Measurements from ENCODE around the gene FRS2. TPM values are rescaled to one million over a fixed set of nuclear protein-coding genes. Genes with fewer than 3 reads are reported as not detected.

The FRS2 gene
- total RNA-seq, 4 donors from 2014 or later, result 39.9 to 70.6 (median 59.1) TPM

- WGBS, 2 donors (ENCODE audit: low coverage in 1 of 2), result 36 to 49% methylated on average over 5 of the region's 5 CpGs
- no peaks in the 10 kb centered on the region for H3K27me3 ChIP-seq
- peaks cover 3 to 90% (median 9%) of the 10 kb centered on the region in 3 donors for H3K4me1 ChIP-seq
- no peak overlapping the region for H3K27ac ChIP-seq
- TF ChIP-seq EP300 (IDR thresholded peaks at IDR 0.05) (no peak), POLR2A (IDR thresholded peaks at IDR 0.05) (no peak), CTCF (IDR thresholded peaks at IDR 0.05) (no peak), POLR2AphosphoS5 (IDR thresholded peaks at IDR 0.05) (no peak)
- H3K4me3 ChIP-seq, result no peak overlapping the region
- no peaks in the 10 kb centered on the region for H3K9me3 ChIP-seq
- H3K36me3 ChIP-seq, result no peaks in the 10 kb centered on the region
- ATAC-seq, result no peak
These were observed 31.1 kb downstream of the FRS2 start for GRCh38 chr12:69501154-69501895.

DNA sequence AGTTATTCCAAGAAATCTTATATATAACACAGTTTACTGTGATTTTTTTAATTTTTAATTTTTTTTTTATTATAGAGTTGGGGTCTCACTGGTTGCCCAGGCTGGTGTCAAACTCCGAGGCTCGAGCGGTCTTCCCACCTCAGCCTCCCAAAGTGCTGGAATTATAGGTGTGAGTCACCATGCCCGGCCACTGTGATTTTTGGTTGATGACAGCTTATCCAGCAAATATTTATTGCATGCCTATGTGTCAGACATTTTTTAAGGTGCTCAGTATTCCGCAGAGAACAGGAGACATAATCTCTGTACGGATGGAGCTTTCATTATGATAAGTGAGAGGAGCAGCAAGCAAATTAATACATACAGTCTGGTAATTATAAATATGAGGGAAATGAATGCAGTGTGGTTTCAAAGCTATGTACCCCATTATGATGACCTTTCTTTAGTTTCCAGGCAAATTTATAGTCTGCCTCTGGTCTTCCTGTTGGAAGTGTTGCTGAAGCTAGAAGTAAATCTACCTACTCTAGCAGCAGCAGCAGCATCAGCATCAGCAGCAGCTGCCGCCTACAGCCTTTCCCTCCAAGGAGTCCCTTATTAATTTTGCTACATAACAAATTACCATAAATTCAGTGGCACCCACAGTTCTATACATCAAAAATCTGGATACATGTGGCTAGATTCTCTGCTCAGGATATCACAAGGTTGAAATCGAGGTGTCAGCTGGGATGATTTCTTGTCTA is 32.3 kb downstream of the FRS2 start:
- no peak overlapping the region for H3K4me3 ChIP-seq

DNA sequence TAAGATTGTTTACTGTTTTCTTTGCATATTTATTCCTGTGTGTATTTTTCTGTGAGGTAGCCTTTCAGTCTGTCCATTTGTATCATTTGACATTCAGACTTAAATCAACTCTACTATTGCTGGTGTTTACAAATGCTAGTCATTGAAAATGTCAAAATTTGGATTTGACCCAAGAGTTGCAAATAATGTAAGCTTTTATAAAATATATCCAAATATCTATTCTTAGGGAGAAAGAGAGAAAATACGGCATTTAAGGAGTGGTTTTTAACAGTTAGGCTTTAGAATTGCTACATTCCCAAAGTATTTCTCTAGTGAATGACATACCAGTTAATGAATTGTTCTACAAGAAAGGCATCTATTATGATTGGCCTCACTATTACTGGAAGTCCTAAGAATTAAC is 37.9 kb downstream of the FRS2 start:
- Histone ChIP-seq H3K27ac (no peak overlapping the region), H3K4me1 (peaks cover 0 to 95% (median 8%) of the 10 kb centered on the region in 3 donors), H3K4me3 (no peak overlapping the region), H3K9me3 (no peaks in the 10 kb centered on the region), H3K36me3 (no peaks in the 10 kb centered on the region), H3K27me3 (no peaks in the 10 kb centered on the region)
- WGBS, 2 donors (ENCODE audit: low coverage in 1 of 2), result 70% methylated on average over 1 of the region's 1 CpG
- TF ChIP-seq EP300 (IDR thresholded peaks at IDR 0.05) (no peak), POLR2AphosphoS5 (IDR thresholded peaks at IDR 0.05) (no peak), CTCF (IDR thresholded peaks at IDR 0.05) (no peak), POLR2A (IDR thresholded peaks at IDR 0.05) (no peak)
- ATAC-seq, result no peak

More for the DNA sequence above, 32.3 kb downstream of the FRS2 start:
- ATAC-seq, result no peak
- Histone ChIP-seq H3K36me3 (no peaks in the 10 kb centered on the region), H3K27ac (no peak overlapping the region), H3K27me3 (no peaks in the 10 kb centered on the region), H3K9me3 (no peaks in the 10 kb centered on the region), H3K4me1 (peaks cover under 1 to 88% (median 7%) of the 10 kb centered on the region in 3 donors)
- TF ChIP-seq POLR2A (IDR thresholded peaks at IDR 0.05) (no peak), POLR2AphosphoS5 (IDR thresholded peaks at IDR 0.05) (no peak), EP300 (IDR thresholded peaks at IDR 0.05) (no peak), CTCF (IDR thresholded peaks at IDR 0.05) (no peak)
- 71 to 90% methylated on average over 5 to 7 of the region's 8 CpGs for WGBS, 2 donors (ENCODE audit: low coverage in 1 of 2)

DNA sequence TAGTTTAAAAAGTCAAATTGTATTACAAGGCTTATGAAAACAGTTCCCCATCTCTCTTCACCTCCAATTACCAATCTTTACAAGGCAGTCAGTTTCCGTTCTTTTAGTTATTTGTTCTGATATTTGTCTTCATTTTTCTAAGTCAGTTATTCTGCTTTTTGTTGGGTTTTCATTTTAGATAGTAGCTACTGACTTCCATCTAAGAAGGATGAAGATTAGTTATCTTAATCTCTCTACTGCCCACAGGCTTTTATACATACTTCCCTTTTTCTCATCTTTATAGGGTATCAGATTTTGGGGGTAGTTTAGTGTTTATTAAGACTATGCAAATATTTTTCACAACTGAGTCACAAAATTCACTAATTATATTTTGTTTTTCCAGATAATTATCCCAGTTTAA is 38.4 kb downstream of the FRS2 start:
- Histone ChIP-seq H3K4me3 (no peak overlapping the region), H3K36me3 (no peaks in the 10 kb centered on the region), H3K4me1 (peaks cover 0 to 95% (median 8%) of the 10 kb centered on the region in 3 donors), H3K9me3 (no peaks in the 10 kb centered on the region), H3K27me3 (no peaks in the 10 kb centered on the region), H3K27ac (no peak overlapping the region)
- 63 to 83% methylated on average over 1 of the region's 1 CpG for WGBS, 2 donors (ENCODE audit: low coverage in 1 of 2)
- no peak for ATAC-seq
- TF ChIP-seq POLR2A (IDR thresholded peaks at IDR 0.05) (no peak), EP300 (IDR thresholded peaks at IDR 0.05) (no peak)

DNA sequence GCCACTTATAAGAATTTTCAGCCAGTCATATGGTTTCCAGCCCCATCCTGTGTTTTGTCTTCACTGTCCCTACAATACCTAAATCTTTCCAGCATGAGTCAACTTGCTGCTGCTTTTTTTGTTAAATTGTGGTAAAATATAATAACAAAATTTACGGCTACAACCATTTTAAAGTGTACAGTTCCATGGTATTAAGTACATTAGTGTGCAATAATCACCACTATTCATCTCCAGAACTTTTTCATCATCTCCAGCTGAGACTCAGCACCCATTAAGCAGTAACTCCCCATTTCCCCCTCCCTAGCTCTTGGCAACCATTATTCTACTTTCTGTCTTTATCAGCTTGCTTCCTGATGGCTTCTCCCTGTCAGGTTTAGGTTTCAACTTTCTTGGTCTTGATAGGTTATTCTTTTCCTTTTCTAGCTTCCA is 39.1 kb downstream of the FRS2 start:
- no peaks in the 10 kb centered on the region for H3K36me3 ChIP-seq
- no peak overlapping the region for H3K4me3 ChIP-seq
- H3K9me3 ChIP-seq, result no peaks in the 10 kb centered on the region
- WGBS, 2 donors (ENCODE audit: low coverage in 1 of 2), result 92 to 100% methylated on average over 1 of the region's 1 CpG
- no peak for ATAC-seq
- TF ChIP-seq EP300 (IDR thresholded peaks at IDR 0.05), result no peak
- peaks cover 0 to 95% (median 8%) of the 10 kb centered on the region in 3 donors for H3K4me1 ChIP-seq
- H3K27me3 ChIP-seq, result no peaks in the 10 kb centered on the region
- H3K27ac ChIP-seq, result no peak overlapping the region

Measured in gastroesophageal sphincter (tissue), 4 donors.